Myocyte (in vitro differentiated cells): ENCODE data around the gene RPLP2. TPM values are rescaled to one million over a fixed set of nuclear protein-coding genes. Genes with fewer than 3 reads are reported as not detected.

Experiments used
- DNase-seq: peaks from one replicate; pipeline ENCODE4 v3.0.0-alpha.2; 2012; ENCODE audit warnings: low read depth
- total RNA-seq: library from RNA; depleted of rRNA; stranded (reverse); fragments of >200 nt; gene quantifications from 2 replicates; pipeline ENCODE4 v1.2.3, GENCODE V29; 2014

Gene RPLP2
- total RNA-seq, 1 donor from 2014 or later = 504 TPM

GRCh38 chr11:773425-773824, 36.3 kb upstream of the RPLP2 start:
- DNase-seq = no peak

- DNase-seq = no peak
Observed at GRCh38 chr11:773830-774229, 35.9 kb upstream of the RPLP2 start.

GRCh38 chr11:774873-775592, 34.7 kb upstream of the RPLP2 start:
- DNase-seq = no peak

- DNase-seq = no peak
Observed at GRCh38 chr11:776263-776560, 33.6 kb upstream of the RPLP2 start.

- DNase-seq = no peak
Observed at GRCh38 chr11:776561-777287, 33.0 kb upstream of the RPLP2 start.

GRCh38 chr11:777288-778255, 32.2 kb upstream of the RPLP2 start, which contains the start of gene GATD1:
TSS of gene GATD1 (minus strand) at chr11:777487. CDS start at chr11:777462, 25 bp downstream.
- DNase-seq = peak; percentile 88

- DNase-seq = no peak
Observed at GRCh38 chr11:778976-779954, 30.5 kb upstream of the RPLP2 start.

GRCh38 chr11:779955-780532, 29.7 kb upstream of the RPLP2 start:
- DNase-seq = no peak

GRCh38 chr11:782264-783174, 27.2 kb upstream of the RPLP2 start:
- DNase-seq = no peak

GRCh38 chr11:783581-784015, 26.2 kb upstream of the RPLP2 start:
- DNase-seq = peak; percentile 32

GRCh38 chr11:786235-787083, 23.3 kb upstream of the RPLP2 start:
- DNase-seq = peak; percentile 78

GRCh38 chr11:787084-787675, 22.6 kb upstream of the RPLP2 start:
- DNase-seq = no peak

- DNase-seq = no peak
Observed at GRCh38 chr11:788009-788640, 21.6 kb upstream of the RPLP2 start.

- peak; percentile 50 for DNase-seq
Observed at GRCh38 chr11:788953-789940, 20.5 kb upstream of the RPLP2 start.

GRCh38 chr11:789943-790342, 19.8 kb upstream of the RPLP2 start, which contains the start of gene CEND1:
TSS of gene CEND1 (minus strand) at chr11:790090. CDS start at chr11:788576, 1,514 bp downstream.
- DNase-seq = peak; percentile 52
